Epithelial cell of proximal tubule (primary cell): ENCODE measurements around the gene SS18L1. TPM values are rescaled to one million over a fixed set of nuclear protein-coding genes. Genes with fewer than 3 reads are reported as not detected.
"Not testable (repeated sequence)": the region's sequence is repeated elsewhere in the genome, so short reads cannot be mapped to it uniquely, and the experiment has no call there.

Experiments used
- DNase-seq: peaks from one replicate; pipeline ENCODE4 v3.0.0-alpha.2; 2011; ENCODE audit warnings: low read depth
- H3K4me3 ChIP-seq: 2 replicates; pipeline ENCODE4 v1.5.1; 2011; ENCODE audit warnings: low read depth, mild to moderate bottlenecking, low read length
- total RNA-seq: library from RNA; depleted of rRNA; stranded (reverse); fragments of >200 nt; gene quantifications from 2 replicates; pipeline ENCODE4 v1.2.3, GENCODE V29; 2015
- TF ChIP-seq, protein P1 (sequence below): conservative IDR thresholded peaks from 2 replicates; pipeline ENCODE4 v1.5.1; 2012; ENCODE audit warnings: low read depth, mild to moderate bottlenecking, low read length

Gene SS18L1
- total RNA-seq, 1 donor from 2014 or later: 11.4 TPM

DNA sequence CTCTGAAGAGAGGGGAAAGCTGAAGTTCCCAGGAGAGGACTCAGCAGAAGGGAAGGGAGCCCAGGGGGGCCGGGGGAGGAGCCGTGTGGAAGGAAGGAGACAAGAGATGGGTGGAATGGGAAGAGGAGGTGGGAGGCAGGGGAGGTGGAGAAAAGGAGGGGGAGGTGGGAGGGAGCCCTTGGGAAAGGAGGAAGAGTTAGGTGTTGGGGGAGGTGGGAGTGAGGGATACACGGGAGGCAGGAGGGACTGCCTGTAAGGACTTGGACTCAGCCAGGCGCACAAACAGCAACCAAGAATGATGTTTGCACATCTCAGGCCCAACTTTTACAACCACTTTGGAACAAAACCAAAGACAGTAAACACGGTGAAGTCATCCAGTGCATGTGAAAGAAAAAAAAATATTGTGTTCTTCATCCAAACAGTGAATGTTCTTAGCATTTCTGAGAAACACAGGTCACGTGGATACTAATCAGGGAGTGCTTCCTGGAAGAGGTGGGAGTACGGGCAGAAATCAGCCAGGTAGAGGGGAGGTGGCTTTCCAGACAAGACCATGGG is 38.7 kb upstream of the SS18L1 start:
- TF ChIP-seq, protein P1, sequence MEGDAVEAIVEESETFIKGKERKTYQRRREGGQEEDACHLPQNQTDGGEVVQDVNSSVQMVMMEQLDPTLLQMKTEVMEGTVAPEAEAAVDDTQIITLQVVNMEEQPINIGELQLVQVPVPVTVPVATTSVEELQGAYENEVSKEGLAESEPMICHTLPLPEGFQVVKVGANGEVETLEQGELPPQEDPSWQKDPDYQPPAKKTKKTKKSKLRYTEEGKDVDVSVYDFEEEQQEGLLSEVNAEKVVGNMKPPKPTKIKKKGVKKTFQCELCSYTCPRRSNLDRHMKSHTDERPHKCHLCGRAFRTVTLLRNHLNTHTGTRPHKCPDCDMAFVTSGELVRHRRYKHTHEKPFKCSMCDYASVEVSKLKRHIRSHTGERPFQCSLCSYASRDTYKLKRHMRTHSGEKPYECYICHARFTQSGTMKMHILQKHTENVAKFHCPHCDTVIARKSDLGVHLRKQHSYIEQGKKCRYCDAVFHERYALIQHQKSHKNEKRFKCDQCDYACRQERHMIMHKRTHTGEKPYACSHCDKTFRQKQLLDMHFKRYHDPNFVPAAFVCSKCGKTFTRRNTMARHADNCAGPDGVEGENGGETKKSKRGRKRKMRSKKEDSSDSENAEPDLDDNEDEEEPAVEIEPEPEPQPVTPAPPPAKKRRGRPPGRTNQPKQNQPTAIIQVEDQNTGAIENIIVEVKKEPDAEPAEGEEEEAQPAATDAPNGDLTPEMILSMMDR: no peak
- DNase-seq: no peak

GRCh38 chr20:62105592-62105991 is 38.0 kb upstream of the SS18L1 start:
- DNase-seq: no peak
- TF ChIP-seq, protein P1: no peak

More for the DNA sequence above, 38.7 kb upstream of the SS18L1 start:
- no peak overlapping the region for H3K4me3 ChIP-seq

DNA sequence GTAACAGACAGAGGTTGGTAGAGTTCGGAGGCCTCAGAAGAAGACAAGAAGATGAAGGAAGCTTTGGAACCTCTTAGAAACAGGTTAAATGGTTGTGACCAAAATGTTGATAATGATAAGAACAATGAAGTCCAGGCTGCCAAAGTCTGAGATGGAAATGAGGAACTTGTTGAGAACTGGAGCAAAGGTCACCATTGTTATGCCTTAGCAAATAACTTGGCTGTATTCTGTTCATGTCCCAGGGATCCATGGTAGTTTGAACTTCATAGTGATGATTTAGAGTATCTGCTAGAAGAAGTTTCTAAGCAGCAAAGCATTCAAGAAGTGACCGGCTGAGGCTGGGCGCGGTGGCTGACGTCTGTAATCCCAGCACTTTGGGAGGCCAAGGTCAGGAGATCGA is 32.4 kb upstream of the SS18L1 start:
- no peak overlapping the region for H3K4me3 ChIP-seq
- TF ChIP-seq, protein P1: no peak
- no peak for DNase-seq

More at GRCh38 chr20:62105592-62105991, 38.0 kb upstream of the SS18L1 start:
- no peak overlapping the region for H3K4me3 ChIP-seq

- H3K4me3 ChIP-seq: no peak overlapping the region
- no peak for DNase-seq
- TF ChIP-seq, protein P1: no peak
Observed at GRCh38 chr20:62112368-62112767, 31.2 kb upstream of the SS18L1 start.

DNA sequence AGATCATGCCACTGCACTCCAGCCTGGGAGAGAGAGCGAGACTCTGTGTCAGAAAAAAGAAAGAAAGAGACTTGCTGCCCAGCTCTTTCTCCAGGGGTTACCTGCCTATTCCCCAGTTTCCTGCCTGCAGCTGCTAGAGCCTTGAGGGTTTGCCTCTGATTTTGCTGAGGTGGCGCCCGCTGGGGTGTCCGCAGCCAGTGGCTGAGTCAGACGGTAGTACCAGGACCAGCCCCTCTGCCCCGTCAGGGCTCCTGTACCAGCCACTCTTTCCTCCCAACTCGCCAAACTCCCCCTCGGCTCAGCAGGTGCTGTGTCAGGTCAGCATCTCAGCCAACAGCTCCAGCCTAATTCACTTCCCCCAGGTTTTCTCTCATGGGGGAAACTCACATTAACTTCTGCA is 28.7 kb upstream of the SS18L1 start:
- H3K4me3 ChIP-seq: no peak overlapping the region
- DNase-seq: no peak
- TF ChIP-seq, protein P1: no peak

DNA sequence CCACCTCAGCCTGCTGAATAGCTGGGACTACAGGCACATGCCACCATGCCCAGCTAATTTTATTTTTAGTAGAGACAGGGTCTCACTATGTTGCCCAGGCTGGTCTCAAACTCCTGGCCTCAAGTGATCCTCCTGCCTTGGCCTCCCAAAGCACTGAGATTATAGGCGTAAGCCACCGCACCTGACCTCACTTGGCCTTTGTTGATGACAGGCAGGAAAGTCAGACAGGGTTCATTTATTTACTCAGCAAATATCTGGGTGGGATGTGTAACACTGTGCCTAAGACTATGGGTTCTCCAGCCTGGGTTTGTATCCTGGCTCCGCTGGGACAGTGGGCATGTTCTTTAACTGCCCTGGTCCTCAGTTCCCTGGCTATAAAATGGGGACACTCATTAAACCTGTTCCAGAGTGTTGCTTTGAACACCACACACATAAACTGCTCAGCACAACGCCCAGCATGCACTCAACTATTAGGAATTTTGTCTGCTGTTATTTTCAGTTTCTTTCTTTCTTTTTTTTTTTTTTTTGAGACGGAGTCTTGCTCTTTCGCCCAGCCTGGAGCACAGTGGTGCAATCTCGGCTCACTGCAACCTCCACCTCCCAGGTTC is 27.7 kb upstream of the SS18L1 start:
- H3K4me3 ChIP-seq, DNase-seq: not testable (repeated sequence)

DNA sequence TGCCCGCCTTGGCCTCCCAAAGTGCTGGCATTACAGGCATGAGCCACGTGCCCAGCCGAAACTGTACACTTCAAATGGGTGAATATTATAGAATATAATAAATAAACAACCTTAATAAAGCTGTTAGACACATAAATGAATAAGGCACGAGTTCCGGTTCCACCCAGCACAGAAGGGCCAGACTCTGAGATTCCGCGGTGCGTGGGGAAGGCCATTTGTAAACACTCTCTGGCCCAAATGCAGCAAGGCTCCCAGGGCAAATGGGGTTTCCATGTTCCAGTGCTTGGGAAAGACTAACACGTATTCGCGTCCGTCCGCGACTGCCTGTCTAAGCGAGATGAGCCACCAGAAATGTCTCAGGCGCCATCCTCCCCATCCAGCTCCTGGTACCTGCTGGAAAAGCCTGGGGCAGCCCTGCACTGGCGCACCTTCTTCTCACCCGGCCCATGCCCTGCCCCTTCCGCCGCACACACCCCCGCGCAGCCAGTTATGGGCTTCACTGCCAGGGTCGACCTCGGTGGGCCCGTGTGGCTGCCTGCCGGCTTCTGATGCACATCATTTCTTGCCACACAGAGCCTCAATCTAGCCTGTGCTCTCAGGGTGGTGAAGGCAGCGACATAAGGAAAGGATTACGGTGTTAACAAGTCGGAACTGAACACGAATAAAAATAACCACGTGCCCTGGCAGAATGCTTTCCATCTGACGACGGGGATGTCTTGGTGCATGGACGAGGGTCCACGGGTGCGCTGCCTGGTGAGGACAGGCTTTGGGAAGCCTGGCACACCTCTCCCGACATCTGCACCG is 26.8 kb upstream of the SS18L1 start:
- H3K4me3 ChIP-seq: no peak overlapping the region
- no peak for DNase-seq
- TF ChIP-seq, protein P1: no peak
